Neural progenitor cell (in vitro differentiated cells): ENCODE data around the gene MOB2. TPM values are rescaled to one million over a fixed set of nuclear protein-coding genes. Genes with fewer than 3 reads are reported as not detected.
"Not testable (repeated sequence)": the region's sequence is repeated elsewhere in the genome, so short reads cannot be mapped to it uniquely, and the experiment has no call there.

Experiments
- DNase-seq: peaks from one replicate; pipeline ENCODE4 v3.0.0-alpha.2; 2016; ENCODE audit warnings: low spot score
- H2AFZ ChIP-seq: fragments of 200-600 bp; sonication (generic); replicated peaks from 2 replicates; pipeline ENCODE4 v1.6.1; 2016; ENCODE audit warnings: antibody characterized with exemption
- H3F3A ChIP-seq: fragments of 200-600 bp; sonication (generic); 2 replicates; pipeline ENCODE4 v1.6.1; 2016; ENCODE audit warnings: antibody characterized with exemption, low read depth
- H3K27ac ChIP-seq: fragments of 200-600 bp; sonication (generic); 2 replicates; pipeline ENCODE4 v1.5.1; 2016; ENCODE audit warnings: mild to moderate bottlenecking
- H3K27me3 ChIP-seq: fragments of 200-600 bp; sonication (generic); 2 replicates; pipeline ENCODE4 v1.6.1; 2016; ENCODE audit warnings: mild to moderate bottlenecking, moderate library complexity
- H3K36me3 ChIP-seq: fragments of 200-600 bp; sonication (generic); 2 replicates; pipeline ENCODE4 v1.5.1; 2016
- H3K4me1 ChIP-seq: fragments of 200-600 bp; sonication (generic); 2 replicates; pipeline ENCODE4 v1.6.1; 2016; ENCODE audit warnings: mixed run types
- H3K4me2 ChIP-seq: fragments of 200-600 bp; sonication (generic); 2 replicates; pipeline ENCODE4 v1.6.1; 2016
- H3K4me3 ChIP-seq: fragments of 200-600 bp; sonication (generic); 2 replicates; pipeline ENCODE4 v1.5.1; 2016
- H3K79me2 ChIP-seq: fragments of 200-600 bp; sonication (generic); 2 replicates; pipeline ENCODE4 v1.6.1; 2016; ENCODE audit warnings: low read depth
- H3K9ac ChIP-seq: fragments of 200-600 bp; sonication (generic); 2 replicates; pipeline ENCODE4 v1.6.1; 2016
- H3K9me3 ChIP-seq: fragments of 200-600 bp; sonication (generic); 2 replicates; pipeline ENCODE4 v1.5.1; 2016; ENCODE audit warnings: low read depth
- H4K20me1 ChIP-seq: fragments of 200-600 bp; sonication (generic); 2 replicates; pipeline ENCODE4 v1.6.1; 2016; ENCODE audit warnings: low read depth
- H3K27ac Mint-ChIP-seq: 3 replicates; pipeline ENCODE4 v1.8.0; 2021; ENCODE audit warnings: mixed read lengths
- H3K27me3 Mint-ChIP-seq: 2 replicates; pipeline ENCODE4 v1.8.0; 2022; ENCODE audit warnings: low read depth, mild to moderate bottlenecking, inconsistent platforms, moderate library complexity, mixed read lengths; ENCODE audit not compliant: insufficient read depth
- H3K36me3 Mint-ChIP-seq: 3 replicates; pipeline ENCODE4 v1.8.0; 2021; ENCODE audit warnings: mixed read lengths
- H3K4me1 Mint-ChIP-seq: 3 replicates; pipeline ENCODE4 v1.8.0; 2021; ENCODE audit warnings: mixed read lengths
- H3K4me3 Mint-ChIP-seq: 3 replicates; pipeline ENCODE4 v1.8.0; 2021; ENCODE audit warnings: mild to moderate bottlenecking, moderate library complexity, mixed read lengths
- H3K9me3 Mint-ChIP-seq: 3 replicates; pipeline ENCODE4 v1.8.0; 2020; ENCODE audit warnings: mixed read lengths
- EZH2 ChIP-seq: fragments of 200-600 bp; sonication (generic); IDR thresholded peaks from 2 replicates; pipeline ENCODE4 v1.6.1; 2017; ENCODE audit warnings: antibody characterized with exemption, mild to moderate bottlenecking, moderate library complexity
- EZH2phosphoT487 ChIP-seq: fragments of 200-600 bp; sonication (generic); IDR thresholded peaks from 2 replicates; pipeline ENCODE4 v1.6.1; 2017; ENCODE audit warnings: antibody characterized with exemption
- total RNA-seq: library from RNA; depleted of rRNA; stranded (reverse); fragments of >200 nt; gene quantifications from 2 replicates; pipeline ENCODE4 v1.2.3, GENCODE V29; 2015; ENCODE audit warnings: low replicate concordance
- TF ChIP-seq, protein P1 (sequence below): fragments of 200-600 bp; sonication (generic); IDR thresholded peaks from 2 replicates; pipeline ENCODE4 v1.5.1; 2017; ENCODE audit warnings: antibody characterized with exemption, mild to moderate bottlenecking

The MOB2 gene
- total RNA-seq, 1 donor from 2014 or later: 8.0 TPM

DNA sequence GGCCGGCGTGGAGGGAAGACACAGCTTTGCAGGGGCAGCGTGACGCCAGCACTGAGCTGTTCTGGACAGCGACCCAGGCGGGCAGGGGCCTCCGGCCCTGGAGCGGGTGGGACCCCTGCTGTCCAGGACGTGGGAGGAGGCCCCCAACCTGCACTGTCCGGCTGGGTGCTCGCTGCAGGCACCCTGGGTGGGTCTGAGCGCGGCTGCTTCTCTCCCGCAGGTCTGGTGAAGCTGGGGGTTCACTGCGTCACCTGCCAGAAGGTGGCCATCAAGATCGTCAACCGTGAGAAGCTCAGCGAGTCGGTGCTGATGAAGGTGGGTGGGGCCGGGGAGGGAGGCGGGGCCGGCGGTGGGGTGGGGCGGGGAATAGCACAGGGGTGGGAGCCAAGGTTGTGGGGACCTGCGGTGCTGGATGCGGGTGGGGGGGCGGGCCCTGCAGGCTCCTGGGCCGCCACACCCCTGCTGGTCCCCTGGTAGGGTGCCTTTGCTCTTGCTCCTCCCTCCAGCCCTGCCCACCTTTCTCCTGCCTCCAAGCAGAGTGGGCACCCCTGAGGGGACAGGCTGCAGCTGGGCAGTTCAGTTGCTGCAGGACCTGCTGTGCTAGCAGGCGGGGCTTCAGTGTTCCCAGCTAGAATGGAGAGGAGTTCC, 50.6 kb downstream of the MOB2 start:
- Histone ChIP-seq H3K27ac (no peak overlapping the region), H3F3A (peaks cover 2% of the 10 kb centered on the region), H3K27me3 (no peaks in the 10 kb centered on the region), H3K9me3 (no peaks in the 10 kb centered on the region), H4K20me1 (peaks cover 37% of the 10 kb centered on the region), H3K9ac (no peak overlapping the region), H3K4me1 (peaks cover 8% of the 10 kb centered on the region), H3K4me2 (peak overlapping the region; percentile 65), H3K4me3 (no peak overlapping the region), H2AFZ (no peak overlapping the region), H3K36me3 (no peaks in the 10 kb centered on the region), H3K79me2 (no peaks in the 10 kb centered on the region)
- Mint-ChIP-seq H3K36me3 (no peaks in the 10 kb centered on the region), H3K4me3 (no peak overlapping the region), H3K27ac (no peak overlapping the region), H3K4me1 (no peaks in the 10 kb centered on the region), H3K27me3 (no peaks in the 10 kb centered on the region), H3K9me3 (no peaks in the 10 kb centered on the region)
- TF ChIP-seq, protein P1, sequence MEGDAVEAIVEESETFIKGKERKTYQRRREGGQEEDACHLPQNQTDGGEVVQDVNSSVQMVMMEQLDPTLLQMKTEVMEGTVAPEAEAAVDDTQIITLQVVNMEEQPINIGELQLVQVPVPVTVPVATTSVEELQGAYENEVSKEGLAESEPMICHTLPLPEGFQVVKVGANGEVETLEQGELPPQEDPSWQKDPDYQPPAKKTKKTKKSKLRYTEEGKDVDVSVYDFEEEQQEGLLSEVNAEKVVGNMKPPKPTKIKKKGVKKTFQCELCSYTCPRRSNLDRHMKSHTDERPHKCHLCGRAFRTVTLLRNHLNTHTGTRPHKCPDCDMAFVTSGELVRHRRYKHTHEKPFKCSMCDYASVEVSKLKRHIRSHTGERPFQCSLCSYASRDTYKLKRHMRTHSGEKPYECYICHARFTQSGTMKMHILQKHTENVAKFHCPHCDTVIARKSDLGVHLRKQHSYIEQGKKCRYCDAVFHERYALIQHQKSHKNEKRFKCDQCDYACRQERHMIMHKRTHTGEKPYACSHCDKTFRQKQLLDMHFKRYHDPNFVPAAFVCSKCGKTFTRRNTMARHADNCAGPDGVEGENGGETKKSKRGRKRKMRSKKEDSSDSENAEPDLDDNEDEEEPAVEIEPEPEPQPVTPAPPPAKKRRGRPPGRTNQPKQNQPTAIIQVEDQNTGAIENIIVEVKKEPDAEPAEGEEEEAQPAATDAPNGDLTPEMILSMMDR: no peak
- TF ChIP-seq EZH2phosphoT487 (no peak), EZH2 (no peak)
- peak; percentile 51 for DNase-seq

DNA sequence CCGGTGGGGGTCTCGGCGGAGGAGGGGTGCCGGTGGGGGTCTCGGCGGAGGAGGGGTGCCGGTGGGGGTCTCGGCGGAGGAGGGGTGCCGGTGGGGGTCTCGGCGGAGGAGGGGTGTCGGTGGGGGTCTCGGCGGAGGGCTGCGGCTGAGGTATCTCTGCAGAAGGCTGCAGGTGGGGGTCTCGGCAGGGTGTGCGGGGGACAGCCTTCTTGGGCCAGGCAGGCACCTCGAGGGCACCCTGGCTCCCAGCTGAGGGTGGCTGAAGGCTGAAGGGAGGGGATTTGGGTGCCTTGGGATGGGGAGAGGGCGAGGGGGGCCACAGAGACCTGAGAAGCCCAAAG, 51.1 kb downstream of the MOB2 start:
- not testable (repeated sequence) for H3K79me2 ChIP-seq, H3K4me1 Mint-ChIP-seq, H3K9me3 ChIP-seq, H3K27ac Mint-ChIP-seq, H3K4me3 ChIP-seq, DNase-seq, H2AFZ ChIP-seq, H3K4me1 ChIP-seq, H3K27me3 Mint-ChIP-seq, H3K27me3 ChIP-seq, H3K9ac ChIP-seq, H3K27ac ChIP-seq, H3K36me3 Mint-ChIP-seq, H3F3A ChIP-seq, H3K36me3 ChIP-seq, H3K9me3 Mint-ChIP-seq, H3K4me3 Mint-ChIP-seq
- H4K20me1 ChIP-seq: peaks cover 37% of the 10 kb centered on the region
- peak overlapping the region; percentile 65 for H3K4me2 ChIP-seq

DNA sequence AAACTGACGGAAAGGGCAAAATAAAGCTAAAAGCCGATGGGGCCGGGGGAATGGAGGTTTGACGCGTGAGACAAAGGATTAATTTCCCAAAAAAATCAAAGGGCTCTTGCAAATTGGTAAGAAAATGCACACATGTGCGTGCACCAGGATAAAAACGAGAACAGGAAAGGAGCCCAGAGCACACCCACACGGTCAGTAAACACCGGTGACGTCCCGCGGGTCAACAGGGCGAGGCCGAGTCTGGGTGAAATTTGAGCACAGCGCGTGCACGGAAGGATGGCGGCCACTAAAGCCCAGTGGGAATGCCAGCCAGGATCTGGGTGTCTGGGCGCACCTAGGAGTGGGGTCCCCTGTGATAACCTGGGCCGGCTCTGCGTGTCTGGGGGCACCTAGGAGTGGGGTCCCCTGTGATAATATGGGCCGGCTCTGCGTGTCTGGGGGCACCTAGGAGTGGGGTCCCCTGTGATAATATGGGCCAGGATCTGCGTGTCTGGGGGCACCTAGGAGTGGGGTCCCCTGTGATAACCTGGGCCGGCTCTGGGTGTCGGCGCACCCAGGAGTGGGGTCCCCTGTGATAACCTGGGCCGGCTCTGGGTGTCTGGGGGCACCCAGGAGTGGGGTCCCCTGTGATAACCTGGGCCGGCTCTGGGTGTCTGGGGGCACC, 52.5 kb downstream of the MOB2 start:
- no peaks in the 10 kb centered on the region for H3K27me3 Mint-ChIP-seq
- no peak for DNase-seq
- no peaks in the 10 kb centered on the region for H3K9me3 Mint-ChIP-seq
- Histone ChIP-seq H3K4me1 (peaks cover 8% of the 10 kb centered on the region), H3K79me2 (no peaks in the 10 kb centered on the region), H3F3A (peaks cover 2% of the 10 kb centered on the region), H3K4me3 (no peak overlapping the region), H2AFZ (no peak overlapping the region), H3K27me3 (no peaks in the 10 kb centered on the region), H3K9me3 (no peaks in the 10 kb centered on the region), H3K36me3 (no peaks in the 10 kb centered on the region), H3K27ac (no peak overlapping the region), H4K20me1 (peaks cover 37% of the 10 kb centered on the region), H3K4me2 (no peak overlapping the region), H3K9ac (no peak overlapping the region)
- TF ChIP-seq EZH2phosphoT487 (no peak), EZH2 (no peak)
- TF ChIP-seq, protein P1: no peak
- no peak overlapping the region for H3K4me3 Mint-ChIP-seq
- H3K27ac Mint-ChIP-seq: no peak overlapping the region
- no peaks in the 10 kb centered on the region for H3K36me3 Mint-ChIP-seq
- no peaks in the 10 kb centered on the region for H3K4me1 Mint-ChIP-seq

DNA sequence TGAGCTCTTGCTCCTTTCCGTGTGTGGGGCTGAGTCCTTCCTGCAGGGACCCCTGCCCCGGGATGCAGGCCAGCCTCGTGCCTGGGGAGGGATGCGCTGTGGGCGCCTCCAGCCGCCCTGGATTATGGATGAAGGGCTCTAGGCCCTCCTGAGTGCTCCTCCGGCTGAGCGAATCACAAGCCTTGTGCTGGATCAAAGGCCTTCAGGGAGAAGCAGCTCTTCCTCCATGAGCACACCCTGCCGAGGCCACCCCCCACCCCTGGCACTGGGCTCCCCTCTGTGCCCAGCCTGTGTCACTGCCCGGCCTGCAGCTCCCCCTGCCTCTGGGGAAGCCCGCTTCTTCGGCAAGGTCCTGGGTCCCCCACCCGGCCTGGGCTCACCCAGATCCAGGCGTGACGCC, 53.0 kb downstream of the MOB2 start:
- Mint-ChIP-seq H3K4me1 (no peaks in the 10 kb centered on the region), H3K4me3 (no peak overlapping the region), H3K9me3 (no peaks in the 10 kb centered on the region), H3K27me3 (peaks cover 3% of the 10 kb centered on the region), H3K36me3 (no peaks in the 10 kb centered on the region), H3K27ac (no peak overlapping the region)
- Histone ChIP-seq H3F3A (peaks cover 2% of the 10 kb centered on the region), H3K4me1 (peaks cover 8% of the 10 kb centered on the region), H2AFZ (no peak overlapping the region), H3K27ac (no peak overlapping the region), H3K9ac (no peak overlapping the region), H3K9me3 (no peaks in the 10 kb centered on the region), H3K27me3 (no peaks in the 10 kb centered on the region), H3K4me2 (no peak overlapping the region), H3K79me2 (no peaks in the 10 kb centered on the region), H3K4me3 (no peak overlapping the region), H3K36me3 (no peaks in the 10 kb centered on the region), H4K20me1 (peaks cover 37% of the 10 kb centered on the region)
- TF ChIP-seq, protein P1: no peak
- TF ChIP-seq EZH2: no peak
- no peak for TF ChIP-seq EZH2phosphoT487
- DNase-seq: no peak
